ENCODE results near the gene NPHP3. TPM values are rescaled to one million over a fixed set of nuclear protein-coding genes. Genes with fewer than 3 reads are reported as not detected.

The NPHP3 gene
- total RNA-seq, 1 experiment from 2014 or later, result 5.8 TPM

GRCh38 chr3:132654190-132654589, 68.0 kb downstream of the NPHP3 start:
- no peak for DNase-seq (ENCODE audit: low spot score)
- no peak overlapping the region for H3K27ac ChIP-seq (ENCODE audit: low read depth, low read length, poor library complexity, severe bottlenecking)
- H3K9me3 ChIP-seq (ENCODE audit: low read depth, low read length, poor library complexity, severe bottlenecking), result no peaks in the 10 kb centered on the region
- TF ChIP-seq, protein P1, sequence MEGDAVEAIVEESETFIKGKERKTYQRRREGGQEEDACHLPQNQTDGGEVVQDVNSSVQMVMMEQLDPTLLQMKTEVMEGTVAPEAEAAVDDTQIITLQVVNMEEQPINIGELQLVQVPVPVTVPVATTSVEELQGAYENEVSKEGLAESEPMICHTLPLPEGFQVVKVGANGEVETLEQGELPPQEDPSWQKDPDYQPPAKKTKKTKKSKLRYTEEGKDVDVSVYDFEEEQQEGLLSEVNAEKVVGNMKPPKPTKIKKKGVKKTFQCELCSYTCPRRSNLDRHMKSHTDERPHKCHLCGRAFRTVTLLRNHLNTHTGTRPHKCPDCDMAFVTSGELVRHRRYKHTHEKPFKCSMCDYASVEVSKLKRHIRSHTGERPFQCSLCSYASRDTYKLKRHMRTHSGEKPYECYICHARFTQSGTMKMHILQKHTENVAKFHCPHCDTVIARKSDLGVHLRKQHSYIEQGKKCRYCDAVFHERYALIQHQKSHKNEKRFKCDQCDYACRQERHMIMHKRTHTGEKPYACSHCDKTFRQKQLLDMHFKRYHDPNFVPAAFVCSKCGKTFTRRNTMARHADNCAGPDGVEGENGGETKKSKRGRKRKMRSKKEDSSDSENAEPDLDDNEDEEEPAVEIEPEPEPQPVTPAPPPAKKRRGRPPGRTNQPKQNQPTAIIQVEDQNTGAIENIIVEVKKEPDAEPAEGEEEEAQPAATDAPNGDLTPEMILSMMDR (conservative IDR thresholded peaks at IDR 0.05; ENCODE audit: low read depth, low read length), result no peak
- TF ChIP-seq EZH2 (IDR thresholded peaks at IDR 0.05; ENCODE audit: borderline replicate concordance, low read depth, low read length, poor library complexity, severe bottlenecking), result no peak
- no TSS peak for BruUV-seq (replicated peaks)
- no peaks in the 10 kb centered on the region for H3K4me1 ChIP-seq (ENCODE audit: insufficient read depth, low read length, poor library complexity, severe bottlenecking)
- no peaks in the 10 kb centered on the region for H3K36me3 ChIP-seq (ENCODE audit: insufficient read depth, low read length, poor library complexity, severe bottlenecking)
- POLR2A ChIA-PET (ENCODE audit: low non-redundant PET), result no interaction called here
- CTCF ChIA-PET, result no interaction called here
- intact Hi-C loops (cut with micrococcal nuclease; ENCODE audit: unreplicated experiment), result no loop called here
- H3K4me3 ChIP-seq (ENCODE audit: low read depth, low read length, poor library complexity, severe bottlenecking), result no peak overlapping the region
- no peaks in the 10 kb centered on the region for H3K27me3 ChIP-seq (replicated peaks; ENCODE audit: insufficient read depth, low read depth, low read length, poor library complexity)

DNA sequence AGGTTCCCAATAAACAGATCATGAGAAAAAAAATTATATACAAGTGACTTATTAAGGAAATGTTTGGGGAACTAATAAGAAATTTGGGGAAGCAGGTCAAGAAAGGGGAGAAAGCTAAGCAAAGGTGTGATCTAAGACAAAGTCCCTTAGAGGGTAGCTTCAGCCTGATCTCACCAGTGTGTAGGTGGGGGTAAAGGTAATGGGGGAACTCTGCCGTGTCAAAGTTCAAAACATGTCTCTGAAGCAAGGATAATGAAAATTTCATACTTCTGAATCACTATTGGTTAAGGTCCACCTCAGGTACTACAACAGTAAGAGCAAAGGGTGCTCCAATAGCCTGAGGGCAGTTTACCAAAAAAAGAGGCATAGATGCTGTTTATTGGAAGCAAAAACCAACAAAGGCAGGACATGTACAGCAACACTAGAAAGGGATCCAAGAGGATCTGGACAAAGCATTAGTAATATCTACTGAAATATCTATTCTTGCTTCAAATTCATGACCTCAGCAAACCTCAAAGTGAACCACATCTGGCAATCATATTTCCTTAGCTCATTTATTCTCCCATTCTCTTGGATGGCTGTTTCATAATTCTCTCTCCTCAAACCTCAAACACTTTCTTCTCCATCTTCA, 69.5 kb downstream of the NPHP3 start:
- H3K9me3 ChIP-seq (ENCODE audit: low read depth, low read length, poor library complexity, severe bottlenecking), result no peaks in the 10 kb centered on the region
- ChIA-PET POLR2A (ENCODE audit: low non-redundant PET) (no interaction called here), CTCF (no interaction called here)
- no peak overlapping the region for H3K4me3 ChIP-seq (ENCODE audit: low read depth, low read length, poor library complexity, severe bottlenecking)
- H3K36me3 ChIP-seq (ENCODE audit: insufficient read depth, low read length, poor library complexity, severe bottlenecking), result no peaks in the 10 kb centered on the region
- no peak overlapping the region for H3K27ac ChIP-seq (ENCODE audit: low read depth, low read length, poor library complexity, severe bottlenecking)
- H3K4me1 ChIP-seq (ENCODE audit: insufficient read depth, low read length, poor library complexity, severe bottlenecking), result no peaks in the 10 kb centered on the region
- no peaks in the 10 kb centered on the region for H3K27me3 ChIP-seq (replicated peaks; ENCODE audit: insufficient read depth, low read depth, low read length, poor library complexity)
- DNase-seq (ENCODE audit: low spot score), result no peak
- TF ChIP-seq, protein P1 (conservative IDR thresholded peaks at IDR 0.05; ENCODE audit: low read depth, low read length), result no peak
- no peak for TF ChIP-seq EZH2 (IDR thresholded peaks at IDR 0.05; ENCODE audit: borderline replicate concordance, low read depth, low read length, poor library complexity, severe bottlenecking)
- intact Hi-C loops (cut with micrococcal nuclease; ENCODE audit: unreplicated experiment), result no loop called here
- BruUV-seq (replicated peaks), result no TSS peak

GRCh38 chr3:132650153-132650552, 72.1 kb downstream of the NPHP3 start:
- ChIA-PET POLR2A (ENCODE audit: low non-redundant PET) (no interaction called here), CTCF (no interaction called here)
- Histone ChIP-seq H3K27me3 (replicated peaks; ENCODE audit: insufficient read depth, low read depth, low read length, poor library complexity) (no peaks in the 10 kb centered on the region), H3K27ac (ENCODE audit: low read depth, low read length, poor library complexity, severe bottlenecking) (no peak overlapping the region), H3K4me1 (ENCODE audit: insufficient read depth, low read length, poor library complexity, severe bottlenecking) (no peaks in the 10 kb centered on the region), H3K9me3 (ENCODE audit: low read depth, low read length, poor library complexity, severe bottlenecking) (no peaks in the 10 kb centered on the region), H3K4me3 (ENCODE audit: low read depth, low read length, poor library complexity, severe bottlenecking) (no peak overlapping the region), H3K36me3 (ENCODE audit: insufficient read depth, low read length, poor library complexity, severe bottlenecking) (no peaks in the 10 kb centered on the region)
- TF ChIP-seq, protein P1 (conservative IDR thresholded peaks at IDR 0.05; ENCODE audit: low read depth, low read length), result no peak
- no peak for TF ChIP-seq EZH2 (IDR thresholded peaks at IDR 0.05; ENCODE audit: borderline replicate concordance, low read depth, low read length, poor library complexity, severe bottlenecking)
- no TSS peak for BruUV-seq (replicated peaks)
- DNase-seq (ENCODE audit: low spot score), result no peak
- intact Hi-C loops (cut with micrococcal nuclease; ENCODE audit: unreplicated experiment), result no loop called here

Measured in A673 (cell line).